Esophagus (tissue), 2 donors: ENCODE data around the gene SNX5. TPM values are rescaled to one million over a fixed set of nuclear protein-coding genes. Genes with fewer than 3 reads are reported as not detected.

ENCODE experiments used
- H3K27ac ChIP-seq, 2 donors: one replicate each; pipeline ENCODE4 v1.5.1; 2013; ENCODE audit warnings: low read depth in 2 of 2, mild to moderate bottlenecking in 2 of 2, inconsistent platforms in 1 of 2, low read length in 1 of 2, moderate library complexity in 1 of 2
- H3K27me3 ChIP-seq, 2 donors: one replicate each; pipeline ENCODE4 v1.6.1; 2013; ENCODE audit warnings: low read length in 2 of 2, control low read depth in 1 of 2, mild to moderate bottlenecking in 1 of 2; ENCODE audit not compliant: insufficient read depth in 2 of 2, control insufficient read depth in 1 of 2
- H3K36me3 ChIP-seq, 2 donors: one replicate each; pipeline ENCODE4 v1.6.1; 2013; ENCODE audit warnings: low read length in 1 of 2; ENCODE audit not compliant: control insufficient read depth in 2 of 2, insufficient read depth in 2 of 2
- H3K4me1 ChIP-seq, 2 donors: one replicate each; pipeline ENCODE4 v1.6.1; 2013; ENCODE audit warnings: low read length in 1 of 2; ENCODE audit not compliant: control insufficient read depth in 2 of 2, insufficient read depth in 2 of 2
- H3K4me3 ChIP-seq, 2 donors: one replicate each; pipeline ENCODE4 v1.5.1; 2013; ENCODE audit warnings: low read length in 2 of 2, mild to moderate bottlenecking in 2 of 2, low read depth in 1 of 2, moderate library complexity in 1 of 2
- H3K9me3 ChIP-seq, 2 donors: one replicate each; pipeline ENCODE4 v1.6.1; 2013; ENCODE audit warnings: mild to moderate bottlenecking in 2 of 2, low read depth in 1 of 2, low read length in 1 of 2, moderate library complexity in 1 of 2; ENCODE audit not compliant: control insufficient read depth in 2 of 2, insufficient read depth in 1 of 2
- WGBS, 2 donors: extraction: QIAGEN DNeasy Blood & Tissue Kit; methylation state at CpG; one replicate each; pipeline ENCODE4 v1.1.7; 2013; 5-methylcytosine and 5-hydroxymethylcytosine counted together
- polyA plus RNA-seq, 2 donors: library from polyadenylated mRNA; stranded (reverse); fragments of 200-250 nt; gene quantifications; one replicate each; pipeline ENCODE4 v1.2.3, GENCODE V29; 2013
- donor health status: healthy with polysubstance abuse.
- donor health status: Bipolar disorder and iron deficiency.

Gene SNX5
- polyA plus RNA-seq, 2 donors = 51.2 to 58.9 TPM

- Histone ChIP-seq H3K27ac (peak overlapping the region; percentile 40 to 59), H3K4me1 (peaks cover 0 to 4% of the 10 kb centered on the region in 2 donors), H3K9me3 (no peaks in the 10 kb centered on the region), H3K27me3 (no peaks in the 10 kb centered on the region), H3K36me3 (no peaks in the 10 kb centered on the region), H3K4me3 (no peak overlapping the region)
- WGBS, 2 donors = 17 to 31% methylated on average over 17 of the region's 17 CpGs
Observed at GRCh38 chr20:17895641-17896171, 72.9 kb downstream of the SNX5 start.

- 79 to 88% methylated on average over 3 of the region's 3 CpGs for WGBS, 2 donors
Observed at GRCh38 chr20:17893445-17893844, 75.1 kb downstream of the SNX5 start.

GRCh38 chr20:17892189-17892938 is 76.2 kb downstream of the SNX5 start:
- H3K9me3 ChIP-seq = peaks cover 3 to 9% of the 10 kb centered on the region in 2 donors
- no peak overlapping the region for H3K4me3 ChIP-seq
- no peaks in the 10 kb centered on the region for H3K27me3 ChIP-seq
- WGBS, 2 donors = 52 to 65% methylated on average over 2 of the region's 2 CpGs
- no peak overlapping the region for H3K27ac ChIP-seq
- no peaks in the 10 kb centered on the region for H3K36me3 ChIP-seq
- H3K4me1 ChIP-seq = peaks cover 0 to 4% of the 10 kb centered on the region in 2 donors

More at GRCh38 chr20:17893445-17893844, 75.1 kb downstream of the SNX5 start:
- no peaks in the 10 kb centered on the region for H3K36me3 ChIP-seq
- no peak overlapping the region for H3K4me3 ChIP-seq
- H3K9me3 ChIP-seq = peaks cover 3 to 9% of the 10 kb centered on the region in 2 donors
- H3K27ac ChIP-seq = no peak overlapping the region
- H3K4me1 ChIP-seq = peaks cover 0 to 4% of the 10 kb centered on the region in 2 donors
- H3K27me3 ChIP-seq = no peaks in the 10 kb centered on the region

Other genes starting within 250 kb of the SNX5 start
- gene MGME1, start 224 bp upstream of the SNX5 start, polyA plus RNA-seq = 10 to 100 TPM in 1 of 2 donors, 1 to 10 TPM in 1; 9.6 to 14.5 TPM
- 1 to 10 TPM; 4.0 to 7.3 TPM for gene OVOL2, start 89.1 kb upstream of the SNX5 start, polyA plus RNA-seq
- 1 to 10 TPM; 4.3 to 6.0 TPM for gene KAT14, start 169.1 kb upstream of the SNX5 start, polyA plus RNA-seq
- gene PET117, start 169.1 kb upstream of the SNX5 start, polyA plus RNA-seq = 1 to 10 TPM; 7.5 to 8.9 TPM